DOHH2 (cell line): ENCODE results near the gene NPAS3.

Experiments used
- EZH2phosphoT487 ChIP-seq: fragments of 200-600 bp; sonication (generic); IDR thresholded peaks from 2 replicates; pipeline ENCODE4 v1.6.1; 2017; ENCODE audit warnings: borderline replicate concordance, mild to moderate bottlenecking, antibody characterized with exemption, low read length, moderate library complexity, mixed read lengths
- TF ChIP-seq, protein P1 (sequence below): fragments of 200-600 bp; sonication (generic); IDR thresholded peaks from one replicate; pipeline ENCODE4 v1.5.1; 2014; ENCODE audit warnings: antibody characterized with exemption, mild to moderate bottlenecking, low read depth, low read length; ENCODE audit not compliant: poor library complexity, severe bottlenecking

DNA sequence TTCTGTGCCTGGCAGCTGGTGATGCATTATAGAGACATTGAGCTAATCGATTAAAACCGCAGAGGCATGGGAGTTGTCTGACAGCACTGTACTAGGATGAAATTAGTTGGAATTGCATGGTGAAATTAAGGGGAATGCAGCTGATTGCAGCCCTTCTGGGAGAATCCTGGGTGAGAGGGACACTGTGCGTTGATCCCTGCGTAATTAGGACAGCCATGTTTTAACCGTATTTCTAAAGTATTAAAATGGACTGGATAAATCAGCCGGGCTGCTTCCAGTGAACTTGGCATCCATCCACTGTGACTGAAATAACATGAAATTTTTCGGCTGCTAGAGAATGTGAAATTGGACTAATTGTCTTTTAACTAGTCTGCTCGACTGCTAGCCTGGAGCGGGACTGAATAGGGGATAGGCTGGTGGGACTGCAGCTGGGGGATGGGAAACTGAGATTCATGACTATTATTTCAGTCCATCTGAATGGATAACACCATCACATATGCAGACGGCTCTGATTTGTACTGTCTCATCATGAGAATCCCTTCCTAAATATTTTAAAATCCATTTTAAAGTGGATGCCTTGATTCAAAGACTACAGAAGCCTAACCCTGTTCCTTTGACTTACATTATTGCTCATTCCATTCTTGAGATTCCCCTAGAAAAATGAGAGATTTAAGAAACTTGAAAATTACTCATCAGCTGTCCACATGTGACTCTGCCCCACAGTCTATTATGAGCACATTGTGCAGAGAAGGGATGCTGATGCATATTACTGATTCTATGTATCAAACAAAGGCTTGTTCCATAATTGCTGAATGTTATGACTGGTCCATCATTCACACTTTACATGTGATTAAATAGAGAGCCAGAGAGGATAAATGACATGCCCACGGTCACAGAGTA is 343.9 kb downstream of the NPAS3 start:
- TF ChIP-seq EZH2phosphoT487: no peak
- TF ChIP-seq, protein P1, sequence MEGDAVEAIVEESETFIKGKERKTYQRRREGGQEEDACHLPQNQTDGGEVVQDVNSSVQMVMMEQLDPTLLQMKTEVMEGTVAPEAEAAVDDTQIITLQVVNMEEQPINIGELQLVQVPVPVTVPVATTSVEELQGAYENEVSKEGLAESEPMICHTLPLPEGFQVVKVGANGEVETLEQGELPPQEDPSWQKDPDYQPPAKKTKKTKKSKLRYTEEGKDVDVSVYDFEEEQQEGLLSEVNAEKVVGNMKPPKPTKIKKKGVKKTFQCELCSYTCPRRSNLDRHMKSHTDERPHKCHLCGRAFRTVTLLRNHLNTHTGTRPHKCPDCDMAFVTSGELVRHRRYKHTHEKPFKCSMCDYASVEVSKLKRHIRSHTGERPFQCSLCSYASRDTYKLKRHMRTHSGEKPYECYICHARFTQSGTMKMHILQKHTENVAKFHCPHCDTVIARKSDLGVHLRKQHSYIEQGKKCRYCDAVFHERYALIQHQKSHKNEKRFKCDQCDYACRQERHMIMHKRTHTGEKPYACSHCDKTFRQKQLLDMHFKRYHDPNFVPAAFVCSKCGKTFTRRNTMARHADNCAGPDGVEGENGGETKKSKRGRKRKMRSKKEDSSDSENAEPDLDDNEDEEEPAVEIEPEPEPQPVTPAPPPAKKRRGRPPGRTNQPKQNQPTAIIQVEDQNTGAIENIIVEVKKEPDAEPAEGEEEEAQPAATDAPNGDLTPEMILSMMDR: no peak
